HepG2 (cell line): ENCODE measurements around the gene HSD17B8. TPM values are rescaled to one million over a fixed set of nuclear protein-coding genes. Genes with fewer than 3 reads are reported as not detected.

ENCODE experiments used
- DMTF1 ChIP-seq: sonication (generic); formaldehyde crosslinking; IDR thresholded peaks from 2 replicates; pipeline ENCODE4 v1.4.0; 2020; ENCODE audit warnings: mild to moderate bottlenecking, missing genetic modification reagents
- EHMT2 ChIP-seq: fragments of 200-600 bp; sonication (generic); IDR thresholded peaks from 2 replicates; pipeline ENCODE4 v1.7.0; 2017; ENCODE audit warnings: antibody characterized with exemption, low read depth, low read length, borderline replicate concordance
- FOXA1 ChIP-seq, 2 experiments: fragments of 450-650 bp in 1 of 2; sonication (generic) in 1 of 2; formaldehyde crosslinking in 1 of 2; IDR thresholded peaks; 2 replicates each; pipeline versions ENCODE4 v1.4.0 to v1.6.1; 2016 to 2020; ENCODE audit warnings: missing genetic modification reagents in 1 of 2
- HCFC1 ChIP-seq: fragments of 150-350 bp; IDR thresholded peaks from 2 replicates; pipeline ENCODE4 v1.6.1; 2014; ENCODE audit warnings: low read depth, low read length
- HNF1B ChIP-seq: sonication (generic); formaldehyde crosslinking; IDR thresholded peaks from 2 replicates; pipeline ENCODE4 v1.5.1; 2020; ENCODE audit warnings: mild to moderate bottlenecking, moderate library complexity, missing genetic modification reagents
- IKZF4 ChIP-seq: sonication (generic); formaldehyde crosslinking; IDR thresholded peaks from 2 replicates; pipeline ENCODE4 v1.5.1; 2020; ENCODE audit warnings: borderline replicate concordance, mild to moderate bottlenecking, low read depth, missing genetic modification reagents; ENCODE audit errors: not compliant biosample characterization
- JDP2 ChIP-seq: sonication (generic); formaldehyde crosslinking; IDR thresholded peaks from 2 replicates; pipeline ENCODE4 v1.8.1; 2022; ENCODE audit warnings: missing genetic modification reagents, borderline replicate concordance
- MEIS2 ChIP-seq: sonication (generic); formaldehyde crosslinking; IDR thresholded peaks from 2 replicates; pipeline ENCODE4 v1.9.0; 2021; ENCODE audit warnings: mild to moderate bottlenecking, missing genetic modification reagents
- PRDM10 ChIP-seq: sonication (generic); formaldehyde crosslinking; IDR thresholded peaks from 2 replicates; pipeline ENCODE4 v1.4.0; 2020; ENCODE audit warnings: low read depth, missing genetic modification reagents
- RXRA ChIP-seq: sonication (generic); formaldehyde crosslinking; IDR thresholded peaks from 2 replicates; pipeline ENCODE4 v1.5.1; 2020; ENCODE audit warnings: missing genetic modification reagents
- SAP130 ChIP-seq: IDR thresholded peaks from 2 replicates; pipeline ENCODE4 v1.6.1; 2016; ENCODE audit warnings: low read depth
- SIN3B ChIP-seq: fragments of 150-350 bp; IDR thresholded peaks from 2 replicates; pipeline ENCODE4 v1.6.1; 2014; ENCODE audit warnings: low read length
- TCF12 ChIP-seq, 2 experiments: fragments of 450-650 bp in 1 of 2; sonication (generic) in 1 of 2; formaldehyde crosslinking in 1 of 2; IDR thresholded peaks; 2 replicates each; pipeline versions ENCODE4 v1.6.1 to v1.8.0; 2017 to 2022; ENCODE audit warnings: antibody characterized with exemption in 1 of 2, mild to moderate bottlenecking in 1 of 2, missing genetic modification reagents in 1 of 2, moderate library complexity in 1 of 2
- TCF7 ChIP-seq: sonication (generic); IDR thresholded peaks from 2 replicates; pipeline ENCODE4 v1.6.1; 2016; ENCODE audit warnings: antibody characterized with exemption, low read depth
- THAP11 ChIP-seq: IDR thresholded peaks from 2 replicates; pipeline ENCODE4 v1.6.1; 2016; ENCODE audit warnings: missing biosample characterization, missing genetic modification reagents
- ZNF543 ChIP-seq: sonication (generic); formaldehyde crosslinking; IDR thresholded peaks from 2 replicates; pipeline ENCODE4 v1.4.0; 2020; ENCODE audit warnings: mild to moderate bottlenecking, missing genetic modification reagents
- ZNF570 ChIP-seq: sonication (generic); formaldehyde crosslinking; IDR thresholded peaks from 2 replicates; pipeline ENCODE4 v1.4.0; 2020; ENCODE audit warnings: mild to moderate bottlenecking, missing genetic modification reagents, borderline replicate concordance
- ZNF576 ChIP-seq: sonication (generic); formaldehyde crosslinking; IDR thresholded peaks from 2 replicates; pipeline ENCODE4 v1.4.0; 2020; ENCODE audit warnings: mild to moderate bottlenecking, missing genetic modification reagents
- ZNF670 ChIP-seq: sonication (generic); formaldehyde crosslinking; IDR thresholded peaks from 2 replicates; pipeline ENCODE4 v1.8.0; 2022; ENCODE audit warnings: mild to moderate bottlenecking, missing genetic modification reagents, borderline replicate concordance
- ZNF740 ChIP-seq: sonication (generic); formaldehyde crosslinking; IDR thresholded peaks from 2 replicates; pipeline ENCODE4 v1.4.0; 2020; ENCODE audit warnings: missing genetic modification reagents
- polyA plus RNA-seq, 8 experiments: library from polyadenylated mRNA; depleted of rRNA in 3 of 8; stranded (reverse) in 7 of 8; unstranded in 1 of 8; fragments of >200 nt; fragmentation: Illumina TruSeq in 4 of 8; extraction: Trizol in 4 of 8; gene quantifications; 2 replicates each; pipeline versions ENCODE4 v1.2.1 to v1.2.3, GENCODE V29; 2011 to 2016; ENCODE audit warnings: low read depth in 4 of 8, missing spikeins in 1 of 8, mixed read lengths in 1 of 8; ENCODE audit not compliant: insufficient read depth in 1 of 8
- total RNA-seq, 5 experiments: library from RNA; depleted of rRNA; stranded (reverse); fragments of >200 nt; fragmentation: Illumina TruSeq; extraction: Trizol; gene quantifications; 2 replicates each; pipeline ENCODE4 v1.2.3, GENCODE V29; 2016; ENCODE audit warnings: low read depth in 1 of 5

Gene HSD17B8
- total and polyA plus RNA-seq, 2 of the 13 experiments (the other 11 are each of a cell fraction or from before 2014, with no cell fraction given): 12.6 to 20.1 TPM

GRCh38 chr6:33190504-33191107 is 13.8 kb upstream of the HSD17B8 start (continued):
- TF ChIP-seq IKZF4 (CRISPR knock-in tag) (no peak), ZNF670 (CRISPR knock-in tag) (no peak), HCFC1 (no peak), FOXA1 (IDR thresholded peaks at IDR 0.05) (no peak), FOXA1 (CRISPR knock-in tag; IDR thresholded peaks at IDR 0.05) (0 out of 2 replicates have a peak, but pooled peaks have one; percentile 33), SIN3B (no peak), PRDM10 (CRISPR knock-in tag) (0 out of 2 replicates have a peak, but pooled peaks have one; percentile 50), ZNF576 (CRISPR knock-in tag) (no peak), HNF1B (CRISPR knock-in tag) (no peak), TCF7 (no peak), ZNF543 (CRISPR knock-in tag) (no peak), ZNF740 (CRISPR knock-in tag) (no peak), MEIS2 (CRISPR knock-in tag) (no peak), ZNF570 (no peak), JDP2 (CRISPR knock-in tag) (no peak), SAP130 (CRISPR knock-in tag) (peak; percentile 41; the same call in 1 of the 2 replicates), DMTF1 (CRISPR knock-in tag) (no peak), THAP11 (CRISPR knock-in tag) (no peak), EHMT2 (no peak), TCF12 (IDR thresholded peaks at IDR 0.05) (no peak), TCF12 (CRISPR knock-in tag; IDR thresholded peaks at IDR 0.05) (no peak), RXRA (CRISPR knock-in tag) (no peak; the same call in none of the 2 replicates)
